Ovary (tissue), 9 donors: ENCODE data around the gene COL28A1. TPM values are rescaled to one million over a fixed set of nuclear protein-coding genes. Genes with fewer than 3 reads are reported as not detected.

Source experiments
- DNase-seq, 5 donors: peaks; one replicate each; pipeline ENCODE4 v3.0.0-alpha.2; 2019 to 2020
- H3K27ac ChIP-seq, 2 donors: fragments of 200-600 bp; one replicate each; pipeline versions ENCODE4 v1.5.1 to v1.8.0; 2019 to 2022
- H3K27me3 ChIP-seq: fragments of 200-600 bp; one replicate; pipeline ENCODE4 v1.8.0; 2022
- H3K36me3 ChIP-seq: fragments of 200-600 bp; sonication (generic); one replicate; pipeline ENCODE4 v1.5.1; 2019
- H3K4me1 ChIP-seq: one replicate; pipeline ENCODE4 v1.8.1; 2013; ENCODE audit warnings: mild to moderate bottlenecking, moderate library complexity; ENCODE audit not compliant: insufficient read depth
- H3K4me3 ChIP-seq: fragments of 200-600 bp; sonication (generic); one replicate; pipeline ENCODE4 v1.5.1; 2017
- H3K9me3 ChIP-seq, 2 donors: fragments of 200-600 bp in 1 of 2; sonication (generic) in 1 of 2; one replicate each; pipeline versions ENCODE4 v1.5.1 to v1.8.1; 2013 to 2019; ENCODE audit warnings: mild to moderate bottlenecking in 1 of 2, moderate library complexity in 1 of 2
- CTCF ChIP-seq, 3 donors: fragments of 450-650 bp in 2 of 3; fragments of 200-600 bp in 1 of 3; IDR thresholded peaks; one replicate each; pipeline versions ENCODE4 v1.5.1 to v1.8.0; 2016 to 2022; ENCODE audit warnings: antibody characterized with exemption in 3 of 3, mild to moderate bottlenecking in 1 of 3
- EP300 ChIP-seq: sonication (generic); formaldehyde crosslinking; IDR thresholded peaks from one replicate; pipeline ENCODE4 v1.6.1; 2017; ENCODE audit warnings: antibody characterized with exemption
- POLR2A ChIP-seq: fragments of 450-650 bp; IDR thresholded peaks from one replicate; pipeline ENCODE4 v1.6.1; 2017; ENCODE audit warnings: antibody characterized with exemption, mild to moderate bottlenecking, moderate library complexity
- WGBS, 3 donors: extraction: QIAGEN DNeasy Blood & Tissue Kit in 1 of 3; methylation state at CpG; one replicate each; pipeline versions ENCODE4 v1.1.5 to v1.1.7; 2013 to 2017; 5-methylcytosine and 5-hydroxymethylcytosine counted together
- intact Hi-C, 4 donors: fragments of 100-400 bp; cut with DNase I; formaldehyde crosslinking; loops; one replicate each; pipeline versions ENCODE4 v1.11.0 to v1.15.1; 2022 to 2023
- polyA plus RNA-seq, 2 donors: library from polyadenylated mRNA; stranded (reverse); fragments of 200-250 nt in 1 of 2; fragments of 350-450 nt in 1 of 2; fragmentation: Illumina TruSeq in 1 of 2; extraction: RNeasy Lipid Tissue Mini Kit (QIAGEN cat#74804) in 1 of 2; gene quantifications; one replicate each; pipeline ENCODE4 v1.2.3, GENCODE V29; 2013 to 2014
- total RNA-seq, 7 donors: library from RNA; depleted of rRNA in 2 of 7; stranded (reverse); fragments of >200 nt in 2 of 7; fragmentation: NEBNext Ultra II Directional in 3 of 7; extraction: Animal tissue kit (Norgen Biotek cat#: 25700) in 3 of 7; gene quantifications; one replicate each; pipeline versions ENCODE4 v1.1.0 to v1.2.4, GENCODE V29; 2016 to 2023
- donor health status: DM: no; HTN: no; CAD: no; lungs with moderate emphysema.
- donor health status: DM: no; HTN: no; CAD: no.
- donor health status: Bipolar disorder and iron deficiency.
- donor health status: DM: yes; HTN: yes; CAD: no.
- donor health status: DM: no; HTN: no; CAD: no.
- donor health status: DM: yes; HTN: yes; CAD: no.

Gene COL28A1
- total and polyA plus RNA-seq, 9 donors, result 0.29 to 4.2 (median 1.4) TPM

- TF ChIP-seq CTCF (IDR thresholded peaks at IDR 0.05) (no peak), POLR2A (no peak), EP300 (no peak)
- intact Hi-C loops, result no loop called here
- DNase-seq, result no peak
- Histone ChIP-seq H3K36me3 (no peaks in the 10 kb centered on the region), H3K27me3 (no peaks in the 10 kb centered on the region), H3K4me3 (no peak overlapping the region), H3K9me3 (no peaks in the 10 kb centered on the region), H3K27ac (no peak overlapping the region), H3K4me1 (peaks cover 2% of the 10 kb centered on the region)
- 91 to 92% (median 92%) methylated on average over 2 of the region's 2 CpGs for WGBS, 3 donors
Measured at GRCh38 chr7:7573701-7574100, 38.0 kb upstream of the COL28A1 start.

GRCh38 chr7:7570584-7570983 lies 34.9 kb upstream of the COL28A1 start:
- no peaks in the 10 kb centered on the region for H3K36me3 ChIP-seq
- no peak overlapping the region for H3K27ac ChIP-seq
- no peak for DNase-seq
- no peak for TF ChIP-seq EP300
- no peak for TF ChIP-seq CTCF (IDR thresholded peaks at IDR 0.05)
- TF ChIP-seq POLR2A, result no peak
- intact Hi-C loops, result no loop called here
- H3K9me3 ChIP-seq, result no peaks in the 10 kb centered on the region
- peaks cover 5% of the 10 kb centered on the region for H3K4me1 ChIP-seq
- H3K27me3 ChIP-seq, result no peaks in the 10 kb centered on the region
- no peak overlapping the region for H3K4me3 ChIP-seq
- WGBS, 3 donors, result 97 to 100% (median 99%) methylated on average over 3 of the region's 3 CpGs

- intact Hi-C loops, result no loop called here
- 91 to 95% (median 94%) methylated on average over 3 of the region's 3 CpGs for WGBS, 3 donors
Measured at GRCh38 chr7:7569615-7570014, 33.9 kb upstream of the COL28A1 start.

GRCh38 chr7:7569081-7569527 lies 33.4 kb upstream of the COL28A1 start:
- no peak for DNase-seq
- 69 to 87% (median 74%) methylated on average over 5 of the region's 5 CpGs for WGBS, 3 donors
- Histone ChIP-seq H3K4me3 (no peak overlapping the region), H3K9me3 (no peaks in the 10 kb centered on the region), H3K27me3 (no peaks in the 10 kb centered on the region), H3K27ac (no peak overlapping the region), H3K36me3 (no peaks in the 10 kb centered on the region), H3K4me1 (peaks cover 5% of the 10 kb centered on the region)
- no peak for TF ChIP-seq CTCF (IDR thresholded peaks at IDR 0.05)
- TF ChIP-seq POLR2A, result no peak
- TF ChIP-seq EP300, result no peak
- intact Hi-C loops, result no loop called here

More at GRCh38 chr7:7569615-7570014, 33.9 kb upstream of the COL28A1 start:
- TF ChIP-seq CTCF (IDR thresholded peaks at IDR 0.05) (no peak), POLR2A (no peak), EP300 (no peak)
- no peaks in the 10 kb centered on the region for H3K36me3 ChIP-seq
- H3K27ac ChIP-seq, result no peak overlapping the region
- peaks cover 5% of the 10 kb centered on the region for H3K4me1 ChIP-seq
- H3K9me3 ChIP-seq, result no peaks in the 10 kb centered on the region
- H3K27me3 ChIP-seq, result no peaks in the 10 kb centered on the region
- H3K4me3 ChIP-seq, result no peak overlapping the region
- no peak for DNase-seq

- Histone ChIP-seq H3K36me3 (no peaks in the 10 kb centered on the region), H3K4me3 (no peak overlapping the region), H3K27ac (no peak overlapping the region), H3K9me3 (no peaks in the 10 kb centered on the region), H3K4me1 (peaks cover 5% of the 10 kb centered on the region), H3K27me3 (no peaks in the 10 kb centered on the region)
- intact Hi-C loops, result no loop called here
- 58 to 67% (median 59%) methylated on average over 4 of the region's 4 CpGs for WGBS, 3 donors
- no peak for TF ChIP-seq CTCF (IDR thresholded peaks at IDR 0.05)
- no peak for TF ChIP-seq POLR2A
- TF ChIP-seq EP300, result no peak
- no peak for DNase-seq
Measured at GRCh38 chr7:7568553-7568952, 32.9 kb upstream of the COL28A1 start.
